HG03066 (cell line): ENCODE results near the gene NTN1.
"Not testable (repeated sequence)": the region's sequence is repeated elsewhere in the genome, so short reads cannot be mapped to it uniquely, and the experiment has no call there.

ENCODE experiments used
- ATAC-seq: cut with Tn5 transposase; IDR thresholded peaks from one replicate; pipeline ENCODE4 v1.9.1; 2021; ENCODE audit warnings: low read depth; ENCODE audit not compliant: unreplicated experiment

NTN1 gene

DNA sequence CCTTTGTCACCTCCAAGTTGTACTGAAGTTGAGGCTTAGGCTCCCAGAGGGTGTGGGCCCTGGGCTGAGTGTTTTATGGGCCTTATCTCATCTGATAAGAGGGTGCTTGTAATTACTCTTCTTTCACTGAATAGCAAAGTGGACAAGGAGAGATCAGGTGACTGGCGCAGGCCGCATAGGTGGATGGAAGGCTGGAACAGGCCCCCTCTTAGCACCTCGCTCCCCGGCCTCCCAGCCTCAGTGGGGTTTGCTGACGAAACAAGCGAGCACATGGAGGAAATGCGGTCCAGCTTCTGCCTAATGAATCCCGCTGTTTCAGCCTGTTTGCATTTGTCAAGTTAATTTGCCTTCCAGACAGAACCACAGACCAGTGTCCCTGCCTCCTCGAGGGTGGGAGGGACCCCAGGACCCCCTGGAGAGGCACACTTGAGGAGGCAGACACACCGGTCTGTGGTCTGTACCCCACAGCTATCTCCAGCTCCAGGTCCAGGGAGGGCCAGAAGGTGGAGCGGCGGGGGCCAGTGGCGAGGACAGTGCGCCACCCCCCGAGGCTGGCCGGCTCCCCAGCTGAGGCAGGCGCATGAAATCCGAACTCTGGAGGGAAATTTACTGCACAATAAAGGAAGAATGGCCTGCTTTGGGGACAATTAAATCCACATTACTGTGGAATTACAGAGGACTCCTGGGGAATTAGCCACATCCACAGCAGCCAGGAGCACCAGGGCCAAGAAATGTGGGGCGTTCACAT is 123.4 kb downstream of the NTN1 start:
- no peak for ATAC-seq

DNA sequence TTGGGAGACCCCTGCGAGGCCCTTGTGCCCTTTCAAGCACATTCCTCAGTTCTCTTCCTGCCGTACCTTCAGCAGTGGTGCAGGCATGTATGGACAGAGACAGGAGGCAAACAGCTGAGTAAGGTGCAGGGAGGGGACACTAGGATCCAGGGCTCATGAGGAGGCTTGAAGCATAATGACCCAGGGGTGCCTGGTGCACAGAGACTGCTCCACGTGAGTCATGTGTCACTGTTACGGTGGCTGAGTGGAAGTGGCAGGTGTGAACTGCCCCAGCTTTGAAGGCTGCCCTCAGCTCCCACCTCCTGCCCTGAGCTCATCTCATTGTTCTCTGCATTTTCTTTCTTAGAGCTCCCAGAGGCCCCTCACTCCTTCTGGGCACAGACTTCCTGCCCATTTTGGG is 124.8 kb downstream of the NTN1 start:
- no peak for ATAC-seq

DNA sequence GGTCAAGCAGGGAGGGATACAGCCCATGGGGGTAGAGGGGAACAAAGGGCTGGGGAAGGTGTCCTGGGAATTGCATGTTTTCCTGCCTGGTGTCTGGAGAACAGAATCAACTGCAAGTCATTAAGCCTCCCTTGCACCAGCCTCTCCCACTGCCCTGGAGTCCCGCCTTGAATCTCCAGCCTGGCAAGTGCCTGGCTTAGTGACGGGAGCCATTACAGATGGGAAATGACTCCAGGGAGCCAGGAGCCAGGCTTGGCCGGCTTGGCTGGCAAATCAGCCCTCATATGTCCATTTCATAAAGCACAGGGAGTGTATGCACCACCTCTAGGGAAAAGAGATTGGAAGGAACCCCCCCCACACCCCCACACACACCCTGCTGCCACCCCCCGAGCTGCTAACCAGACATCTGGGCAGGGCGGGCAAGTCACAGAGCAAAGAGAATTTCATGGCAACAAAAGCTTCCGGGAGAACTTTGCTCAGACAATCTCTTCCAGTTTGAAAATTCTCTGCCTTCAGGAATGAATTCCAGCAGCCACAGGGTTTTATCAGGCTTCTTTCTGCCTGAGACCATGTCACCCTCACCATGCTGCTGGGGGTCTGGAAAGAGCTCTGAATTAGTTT is 127.7 kb downstream of the NTN1 start:
- no peak for ATAC-seq

DNA sequence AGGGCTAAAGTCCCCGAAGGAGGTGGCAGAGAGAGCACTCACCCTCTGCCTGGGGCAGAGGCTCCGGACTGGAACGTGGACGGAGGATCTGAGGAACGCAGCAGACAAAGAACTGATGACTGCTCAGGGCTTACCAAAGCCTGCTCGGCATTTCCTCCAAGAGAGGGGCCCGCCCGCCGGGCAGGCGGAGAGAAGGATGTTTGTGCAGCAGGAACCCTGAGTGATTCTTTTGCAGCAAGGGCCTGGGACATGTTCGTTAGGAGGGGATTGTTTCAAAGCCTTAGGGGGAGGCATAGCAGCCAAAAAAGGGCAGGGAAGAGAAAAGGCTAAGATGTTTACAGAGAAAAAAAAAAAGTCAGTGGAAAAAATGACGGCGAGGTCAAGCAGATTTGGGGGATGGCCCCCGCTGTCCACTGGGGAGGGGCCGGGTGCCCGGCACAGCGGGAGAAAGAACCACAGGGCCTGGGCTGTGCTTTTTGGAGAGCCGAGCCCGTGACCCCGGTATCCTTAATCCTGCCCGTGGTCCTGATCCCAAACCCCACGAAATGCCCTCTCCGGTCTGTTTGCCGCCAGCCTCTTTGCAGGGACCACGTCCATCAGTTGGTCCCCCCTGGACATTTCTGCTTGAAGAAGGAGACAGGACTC is 129.3 kb downstream of the NTN1 start:
- ATAC-seq = no peak

DNA sequence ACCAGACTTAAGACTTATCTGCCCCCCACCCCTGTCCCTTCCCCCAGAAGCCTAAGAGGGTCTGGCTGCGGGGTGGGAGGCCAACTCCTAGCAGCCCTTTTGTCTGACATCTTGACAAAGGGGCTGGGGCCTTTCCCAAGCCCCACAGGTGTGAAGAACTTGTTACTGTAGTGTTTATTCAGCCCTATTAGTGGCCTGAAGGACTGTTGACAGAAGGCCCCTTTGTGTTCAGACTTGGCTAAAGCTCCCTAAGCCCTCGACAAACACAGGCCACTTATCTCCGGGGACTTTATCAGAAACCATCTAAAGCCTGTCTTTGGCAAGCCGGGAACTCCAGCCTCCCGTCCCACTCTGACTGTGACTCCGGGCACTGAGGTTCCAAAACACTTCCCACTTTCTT is 129.8 kb downstream of the NTN1 start:
- no peak for ATAC-seq

DNA sequence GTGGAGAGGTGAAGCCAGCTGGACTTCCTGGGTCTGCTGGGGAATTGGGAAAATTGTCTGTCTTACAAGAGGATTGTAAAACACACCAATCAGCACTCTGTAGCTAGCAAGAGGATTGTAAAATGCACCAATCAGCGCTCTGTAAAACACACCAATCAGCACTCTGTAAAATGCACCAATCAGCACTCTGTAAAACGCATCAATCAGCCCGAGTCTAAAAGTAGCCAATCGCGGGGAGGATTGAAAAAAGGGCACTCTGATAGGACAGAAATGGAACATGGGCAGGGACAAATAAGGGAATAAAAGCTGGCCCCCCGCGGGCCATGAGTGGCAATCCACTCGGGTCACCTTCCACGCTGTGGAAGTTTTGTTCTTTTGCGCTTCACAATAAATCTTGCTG is 130.4 kb downstream of the NTN1 start:
- ATAC-seq = not testable (repeated sequence)

DNA sequence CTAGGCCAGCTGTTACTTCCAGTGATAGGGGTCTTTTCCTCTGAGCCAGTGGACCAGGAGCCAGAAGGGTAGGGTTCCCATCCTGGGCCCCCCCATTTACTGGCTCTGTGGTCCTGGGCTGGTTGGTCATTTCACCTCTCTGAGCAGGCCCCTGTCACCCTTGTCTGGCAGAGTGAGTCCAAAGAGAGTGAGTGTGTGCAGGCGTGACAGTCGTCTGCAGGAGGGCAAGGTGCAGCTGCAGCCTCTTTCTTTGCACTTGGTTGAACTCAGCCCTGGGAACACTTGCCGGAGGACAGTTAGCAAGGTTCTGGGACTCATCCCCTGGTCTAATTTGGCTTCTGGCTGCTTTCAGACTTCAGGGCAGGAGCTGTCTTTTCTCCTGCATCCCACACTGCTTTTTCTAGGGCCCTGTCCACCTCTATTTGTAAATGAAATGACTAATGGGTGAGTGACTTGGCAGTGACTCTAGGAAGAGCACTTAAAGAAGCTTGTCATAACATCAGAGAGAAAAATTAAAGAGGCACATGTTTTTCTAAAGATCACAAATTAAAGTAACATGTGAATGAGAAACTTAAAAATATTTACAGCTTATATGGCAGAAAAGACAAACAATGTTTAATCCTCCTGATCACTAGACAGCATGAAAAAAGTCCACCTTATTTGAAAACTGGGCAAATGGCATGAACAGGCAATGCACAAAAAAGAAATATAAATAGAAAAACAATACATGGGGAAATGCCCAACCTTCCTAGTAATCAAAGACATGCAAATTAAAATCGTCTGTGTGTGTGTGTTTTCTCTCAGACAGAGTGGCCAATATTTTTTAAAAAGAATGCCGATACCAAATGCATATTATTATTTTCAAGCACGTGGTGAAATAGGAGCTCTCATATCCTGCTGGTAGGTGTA is 137.5 kb downstream of the NTN1 start:
- ATAC-seq = no peak

DNA sequence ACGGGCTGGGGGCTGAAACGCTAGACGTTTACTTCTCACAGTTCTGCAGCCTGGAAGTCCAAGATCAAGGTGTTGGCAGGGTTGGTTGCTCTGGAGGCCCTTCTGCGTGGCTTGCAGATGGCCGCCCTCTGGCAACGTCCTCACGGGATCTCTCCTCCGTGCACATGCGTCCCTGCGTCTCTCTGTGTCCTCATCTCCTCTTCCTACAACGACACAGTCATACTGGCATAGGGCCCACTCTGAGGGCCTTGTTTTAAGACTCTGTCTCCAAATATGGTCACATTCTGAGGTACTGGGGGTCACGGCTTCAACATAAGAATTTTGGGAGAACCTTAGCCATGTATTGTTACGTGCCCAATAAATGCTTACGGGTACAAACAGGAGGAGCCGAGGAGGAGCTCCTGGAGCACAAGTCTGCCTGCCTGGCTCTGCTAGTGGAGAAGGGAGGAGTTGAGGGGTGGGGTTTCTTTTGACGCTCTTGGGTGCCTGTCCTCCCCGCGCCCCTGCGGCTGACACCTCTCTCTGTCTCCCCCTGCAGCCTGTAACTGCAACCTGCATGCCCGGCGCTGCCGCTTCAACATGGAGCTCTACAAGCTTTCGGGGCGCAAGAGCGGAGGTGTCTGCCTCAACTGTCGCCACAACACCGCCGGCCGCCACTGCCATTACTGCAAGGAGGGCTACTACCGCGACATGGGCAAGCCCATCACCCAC is 141.1 kb downstream of the NTN1 start:
- ATAC-seq = no peak

DNA sequence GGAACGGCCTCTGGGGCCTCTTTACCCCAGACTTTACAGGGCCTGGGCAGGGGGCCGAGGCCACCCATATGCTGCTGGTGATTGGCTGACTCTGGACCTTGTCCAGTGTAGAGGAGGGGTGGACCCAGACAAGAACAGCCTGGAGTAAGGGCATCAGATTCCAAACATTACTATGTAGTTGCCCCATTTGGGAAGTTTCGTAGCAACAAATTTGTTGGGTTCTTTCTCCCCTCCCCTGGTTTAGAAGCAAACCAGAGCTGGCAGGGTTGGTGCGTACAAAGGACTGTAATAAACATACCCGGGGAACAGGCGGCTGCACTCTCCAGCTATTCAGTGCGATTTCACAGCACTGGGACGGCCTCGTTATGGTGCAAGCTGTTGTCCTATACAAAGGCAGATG is 145.5 kb downstream of the NTN1 start:
- no peak for ATAC-seq

DNA sequence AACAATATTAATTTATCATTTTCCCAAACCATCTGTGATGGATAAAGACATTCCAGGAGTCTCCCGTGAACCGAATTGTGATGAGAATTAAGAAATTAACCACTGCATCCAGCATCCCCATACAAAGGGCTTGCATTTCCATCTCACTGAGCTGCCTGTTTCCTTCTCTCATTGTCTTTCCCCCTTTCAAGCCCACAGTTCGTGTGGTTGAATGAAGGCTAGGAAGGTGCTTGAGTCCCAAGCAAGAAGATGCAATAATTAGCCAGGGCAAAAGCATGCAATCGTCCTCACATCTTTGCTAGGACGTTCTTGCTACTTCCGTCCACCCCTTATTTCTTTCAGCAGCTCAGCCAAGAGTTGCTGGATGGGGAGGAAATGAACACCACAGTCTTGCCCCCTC is 146.1 kb downstream of the NTN1 start:
- no peak for ATAC-seq

DNA sequence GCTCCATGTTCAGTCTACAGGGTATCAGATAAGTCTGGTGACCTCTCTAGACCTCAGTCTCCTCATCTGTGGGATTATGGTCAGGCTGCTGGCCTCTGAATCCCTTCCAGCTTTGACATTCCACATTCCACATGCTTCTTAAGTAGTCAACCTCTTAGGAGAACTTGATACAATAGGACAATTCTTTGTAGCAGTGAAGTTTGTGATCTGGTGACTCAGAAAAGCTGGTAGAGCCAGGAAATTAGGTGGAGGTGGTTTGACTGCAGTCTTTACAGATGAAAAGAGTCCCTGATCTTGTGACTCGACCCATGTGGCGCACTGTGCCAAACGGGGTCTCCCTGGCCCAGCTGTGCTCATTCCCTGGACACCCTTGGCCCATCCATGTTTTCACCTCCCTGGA is 147.8 kb downstream of the NTN1 start:
- ATAC-seq = no peak

DNA sequence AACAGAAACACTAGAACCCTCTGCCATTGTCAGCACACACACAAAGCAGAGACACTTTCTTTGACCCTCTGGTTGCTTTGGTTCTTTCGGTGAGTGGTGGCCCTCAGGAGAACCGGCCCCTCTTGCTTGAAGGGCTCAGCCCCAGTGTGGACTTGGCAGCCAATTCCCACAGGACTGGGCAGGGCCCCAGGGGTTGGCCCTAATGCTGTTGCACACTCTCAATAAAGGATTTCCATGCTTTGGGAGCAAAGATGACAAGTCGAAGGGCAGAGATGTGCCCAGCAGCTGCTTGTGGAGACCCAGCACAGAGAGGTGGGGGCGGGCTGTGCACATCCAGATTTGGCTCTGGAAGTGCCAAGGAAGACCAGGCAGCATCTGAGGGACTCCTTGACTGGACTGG is 149.0 kb downstream of the NTN1 start:
- ATAC-seq = no peak

DNA sequence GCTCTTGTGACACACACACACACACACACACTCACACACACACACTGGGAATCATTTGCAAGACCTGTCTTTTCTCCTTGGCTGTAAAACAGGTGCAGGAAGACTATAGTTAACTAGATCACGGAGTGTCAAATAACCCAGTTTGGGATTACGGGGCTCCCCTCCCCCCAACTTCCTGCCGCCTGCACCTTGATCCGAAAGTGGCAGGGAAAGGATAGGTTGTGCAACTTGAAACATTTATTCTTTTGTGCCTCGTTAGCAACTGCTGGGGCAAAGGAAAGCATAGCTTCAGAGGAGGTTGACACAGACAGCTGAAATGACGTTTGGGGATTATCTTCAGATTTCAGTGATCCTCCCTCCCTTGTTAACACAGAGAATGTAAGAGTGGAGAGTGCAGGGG is 149.5 kb downstream of the NTN1 start:
- ATAC-seq = no peak

DNA sequence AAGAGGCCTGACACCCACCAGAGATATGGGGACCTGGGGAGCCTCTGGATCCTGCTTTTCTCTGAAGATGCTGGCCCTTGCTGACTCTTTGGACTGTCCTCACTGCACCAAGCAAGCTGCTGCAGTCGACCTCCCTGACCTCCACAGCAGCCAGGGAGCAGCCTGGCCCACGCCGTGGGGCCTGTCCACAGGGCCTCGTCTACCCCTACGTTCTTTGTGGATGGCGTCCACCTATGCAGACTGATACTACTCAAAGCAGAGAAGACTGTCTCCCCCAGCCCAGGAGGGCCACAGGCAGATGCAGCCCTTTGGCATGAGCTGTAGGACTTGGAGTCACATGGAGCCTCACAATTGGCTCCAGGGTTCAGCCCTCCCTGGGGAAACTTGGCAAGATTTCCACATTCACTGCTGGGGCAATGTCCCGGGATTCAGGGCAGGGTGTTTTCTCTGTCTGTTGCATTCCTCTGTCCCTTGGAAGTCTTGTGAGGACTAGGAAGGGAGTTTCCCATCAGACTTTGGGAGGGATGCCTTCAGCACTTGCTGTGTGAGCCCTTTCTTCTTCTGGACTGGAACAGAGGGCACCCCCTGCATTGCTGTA is 152.2 kb downstream of the NTN1 start:
- no peak for ATAC-seq

DNA sequence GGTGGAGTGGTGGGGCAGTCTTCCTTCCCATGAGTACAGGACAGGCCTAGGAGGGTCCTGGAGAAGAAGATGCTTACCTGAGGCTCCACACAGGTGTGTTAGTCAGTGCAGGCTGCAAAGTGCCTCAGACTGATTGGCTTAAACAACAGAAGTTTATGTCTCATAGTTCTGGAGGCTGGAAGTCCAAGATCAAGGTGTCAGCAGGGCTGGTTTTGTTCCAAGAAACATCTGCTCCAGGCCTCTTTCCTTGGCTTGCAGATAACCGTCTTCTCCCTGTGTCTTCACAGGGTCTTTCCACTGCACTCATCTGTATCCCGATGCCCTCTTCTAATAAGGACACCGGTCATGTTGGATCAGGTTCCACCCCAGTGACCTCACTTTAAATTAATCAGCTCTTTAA is 153.0 kb downstream of the NTN1 start:
- ATAC-seq = no peak

DNA sequence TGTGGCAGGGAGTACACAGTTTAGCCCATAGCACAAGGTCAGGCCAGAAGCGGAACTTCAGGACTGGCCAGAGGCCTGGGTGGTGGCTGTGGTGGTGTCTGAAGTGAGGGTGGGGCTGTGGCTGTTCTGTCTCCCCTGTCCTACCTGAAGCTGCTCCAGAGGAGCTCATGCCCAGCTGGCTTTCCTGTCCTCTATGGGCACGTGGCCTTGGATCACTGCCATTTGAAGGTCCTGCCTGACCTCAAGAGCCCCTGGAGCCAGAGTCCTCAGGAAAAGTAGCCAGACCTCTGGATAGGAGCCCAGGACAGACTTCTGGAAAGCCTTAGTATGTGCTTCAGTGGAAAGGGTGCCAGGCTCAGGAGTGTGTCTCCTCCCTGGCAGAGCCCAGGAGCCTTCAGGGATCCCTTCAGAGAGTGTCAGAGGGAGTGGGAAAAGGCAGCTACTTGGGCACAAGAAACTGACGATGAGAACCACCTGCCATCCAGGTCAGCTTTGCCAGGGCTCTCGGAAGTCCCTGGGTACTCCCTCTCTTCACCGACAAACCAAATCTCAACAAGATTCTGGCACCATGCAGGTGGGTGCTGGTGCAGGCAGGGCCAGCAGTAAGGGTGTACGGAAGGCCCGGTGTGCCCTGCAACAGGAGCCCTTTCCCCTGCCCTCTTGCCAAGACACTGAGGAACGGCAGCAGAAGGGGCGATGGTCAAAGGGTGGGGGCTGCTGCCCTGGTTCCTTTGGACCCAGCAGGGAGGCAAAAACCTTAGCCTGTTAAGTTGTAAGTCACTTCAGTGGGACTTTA is 153.7 kb downstream of the NTN1 start:
- no peak for ATAC-seq

DNA sequence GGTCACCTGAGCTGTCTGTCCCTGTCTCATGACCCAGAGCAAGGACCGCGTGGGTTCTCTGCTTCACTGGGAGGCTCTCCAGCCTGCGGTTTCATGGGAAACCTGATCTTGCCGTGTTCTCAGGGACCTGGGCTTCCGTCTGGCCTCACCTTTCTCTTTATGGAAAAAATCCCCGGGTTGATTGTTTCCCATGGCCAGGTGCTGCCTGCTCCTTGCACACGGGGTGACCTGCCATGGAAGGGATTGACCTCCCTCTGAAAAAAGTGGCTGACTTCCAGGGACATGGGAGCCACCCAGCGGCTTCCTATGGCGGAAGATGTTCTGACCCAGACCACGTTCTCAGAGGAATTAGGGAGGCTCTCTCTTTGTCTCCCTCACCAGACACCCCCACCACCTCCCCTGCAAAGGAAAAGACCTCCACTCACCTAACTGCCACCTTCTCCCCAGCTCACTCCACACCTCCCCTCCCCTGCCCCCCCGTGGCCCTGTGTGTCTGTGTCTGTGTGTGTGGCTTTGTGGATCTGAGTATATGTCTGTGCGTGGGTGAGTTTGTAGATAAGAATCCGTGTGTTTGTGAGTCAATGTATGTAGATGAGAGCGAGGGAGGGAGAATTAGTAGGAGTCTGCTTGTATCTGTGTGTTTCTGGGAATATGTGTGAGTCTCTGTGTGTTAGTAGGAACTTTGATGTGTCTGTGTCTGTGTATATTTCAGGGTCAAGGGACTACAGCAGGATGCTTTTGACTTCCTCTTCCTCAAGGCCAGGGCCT is 154.6 kb downstream of the NTN1 start:
- no peak for ATAC-seq

DNA sequence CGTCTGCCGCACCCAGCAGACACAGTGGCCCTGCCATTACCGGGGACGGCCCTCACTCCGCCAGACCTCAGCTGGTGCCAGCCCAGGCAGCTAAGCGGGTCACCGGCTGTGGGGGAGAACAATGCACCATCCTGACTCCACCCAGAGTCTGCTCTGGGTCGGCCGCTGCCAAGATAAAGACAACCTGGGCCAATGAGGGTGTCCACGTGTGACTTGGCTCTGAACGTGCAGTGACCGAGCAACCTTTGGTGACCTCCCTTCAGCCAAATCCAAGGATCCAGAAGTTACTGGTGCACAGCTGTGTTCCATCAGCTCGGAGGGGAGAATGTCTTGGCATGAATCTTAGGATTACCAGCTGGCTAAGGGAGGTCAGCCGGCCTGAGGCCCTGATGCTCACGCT is 155.9 kb downstream of the NTN1 start:
- no peak for ATAC-seq

DNA sequence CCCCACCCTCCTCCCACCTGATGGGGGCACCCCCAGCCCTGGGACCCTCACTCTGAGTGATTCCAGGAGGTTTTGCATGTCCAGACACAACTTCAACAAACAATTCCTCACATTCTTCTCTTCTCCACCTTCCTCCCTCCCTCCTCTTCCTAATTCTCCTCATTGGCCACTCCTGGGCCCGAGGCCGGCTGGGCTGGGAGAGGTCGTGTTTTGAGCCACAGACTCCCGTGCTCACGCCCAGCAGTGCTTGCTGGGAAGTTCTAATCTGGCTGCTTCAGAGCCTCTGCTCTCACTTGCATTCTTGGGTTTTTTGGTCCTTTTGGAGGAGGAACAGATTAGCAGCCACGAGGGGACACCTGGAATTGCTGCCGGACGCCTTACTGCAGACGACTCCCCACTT is 157.0 kb downstream of the NTN1 start:
- no peak for ATAC-seq
